PC-3 (cell line): Measurements from ENCODE around the gene MANBA. TPM values are rescaled to one million over a fixed set of nuclear protein-coding genes. Genes with fewer than 3 reads are reported as not detected.

Experiments used
- ATAC-seq: fragments of 200-7000 bp; cut with Tn5 transposase; 2 replicates; pipeline ENCODE4 v1.9.1; 2020; ENCODE audit warnings: mild to moderate bottlenecking, moderate library complexity
- BruUV-seq: library from RNA; stranded (reverse); fragments of 400-500 nt; replicated peaks from 2 replicates; lab custom pipeline; 2021; lab: Mats Ljungman, UMichigan
- CTCF ChIA-PET: fragments of 300-600 bp; sonication (Branson Sonifier 250); formaldehyde crosslinking; loops from one replicate; lab custom pipeline; 2022; ENCODE audit warnings: antibody characterized with exemption; lab: Charles Lee
- POLR2A ChIA-PET: fragments of 300-600 bp; sonication (Branson Sonifier 250); formaldehyde crosslinking; loops from one replicate; lab custom pipeline; 2022; ENCODE audit warnings: antibody characterized with exemption; ENCODE audit not compliant: unreplicated experiment; lab: Charles Lee
- DNase-seq: peaks from one replicate; pipeline ENCODE4 v3.0.0-alpha.2; 2015
- H2AFZ ChIP-seq: fragments of 300-600 bp; sonication (generic); 2 replicates; pipeline ENCODE4 v1.6.0; 2016; ENCODE audit warnings: antibody characterized with exemption, low read length
- H3F3A ChIP-seq: fragments of 300-600 bp; sonication (generic); one replicate; pipeline ENCODE4 v1.6.0; 2017; ENCODE audit warnings: antibody characterized with exemption, low read length, control low read depth, mild to moderate bottlenecking; ENCODE audit not compliant: unreplicated experiment
- H3K27ac ChIP-seq: fragments of 300-600 bp; sonication (generic); 2 replicates; pipeline ENCODE4 v1.5.1; 2016; ENCODE audit warnings: mild to moderate bottlenecking, low read length
- H3K27me3 ChIP-seq: fragments of 300-600 bp; sonication (generic); 2 replicates; pipeline ENCODE4 v1.6.1; 2016; ENCODE audit warnings: low read length, mixed read lengths
- H3K36me3 ChIP-seq: fragments of 300-600 bp; sonication (generic); 2 replicates; pipeline ENCODE4 v1.6.1; 2016; ENCODE audit warnings: low read depth, mixed run types, low read length, mixed read lengths
- H3K4me1 ChIP-seq: fragments of 300-600 bp; sonication (generic); 2 replicates; pipeline ENCODE4 v1.5.1; 2016; ENCODE audit warnings: low read length; ENCODE audit not compliant: insufficient read depth
- H3K4me2 ChIP-seq: fragments of 300-600 bp; sonication (generic); 2 replicates; pipeline ENCODE4 v1.6.0; 2016; ENCODE audit warnings: low read length
- H3K4me3 ChIP-seq: fragments of 300-600 bp; sonication (generic); 2 replicates; pipeline ENCODE4 v1.5.1; 2016; ENCODE audit warnings: mild to moderate bottlenecking, low read length, mixed read lengths
- H3K79me2 ChIP-seq: fragments of 300-600 bp; sonication (generic); 2 replicates; pipeline ENCODE4 v1.6.1; 2017; ENCODE audit warnings: low read length, mixed read lengths
- H3K9ac ChIP-seq: fragments of 300-600 bp; sonication (generic); 2 replicates; pipeline ENCODE4 v1.6.0; 2016; ENCODE audit warnings: mild to moderate bottlenecking, low read length
- H3K9me2 ChIP-seq: fragments of 300-600 bp; sonication (generic); replicated peaks from 2 replicates; pipeline ENCODE4 v1.6.1; 2016; ENCODE audit warnings: mixed run types, low read length, mixed read lengths
- H3K9me3 ChIP-seq: fragments of 300-600 bp; sonication (generic); 2 replicates; pipeline ENCODE4 v1.6.1; 2016; ENCODE audit warnings: low read length, mixed read lengths
- H4K20me1 ChIP-seq: fragments of 300-600 bp; sonication (generic); 2 replicates; pipeline ENCODE4 v1.6.1; 2016; ENCODE audit warnings: low read length, mixed read lengths
- EZH2 ChIP-seq: fragments of 300-600 bp; sonication (generic); IDR thresholded peaks from one replicate; pipeline ENCODE4 v1.6.1; 2017; ENCODE audit warnings: antibody characterized with exemption, mild to moderate bottlenecking, low read length; ENCODE audit not compliant: unreplicated experiment
- EZH2phosphoT487 ChIP-seq: fragments of 300-600 bp; sonication (generic); IDR thresholded peaks from 2 replicates; pipeline ENCODE4 v1.6.1; 2018; ENCODE audit warnings: mild to moderate bottlenecking, antibody characterized with exemption, low read length, borderline replicate concordance
- intact Hi-C: fragments of 100-400 bp; cut with micrococcal nuclease; formaldehyde crosslinking; loops from 2 replicates; pipeline ENCODE4 v1.9.0; 2023
- total RNA-seq: library from RNA; depleted of rRNA; stranded (reverse); fragments of >200 nt; gene quantifications from 2 replicates; pipeline ENCODE4 v1.2.3, GENCODE V29; 2014
- TF ChIP-seq, protein P1 (sequence below): fragments of 300-600 bp; sonication (generic); conservative IDR thresholded peaks from 2 replicates; pipeline ENCODE4 v1.5.1; 2017; ENCODE audit warnings: antibody characterized with exemption, low read depth, mild to moderate bottlenecking, low read length

MANBA gene
- total RNA-seq, 1 experiment from 2014 or later = 20.9 TPM

DNA sequence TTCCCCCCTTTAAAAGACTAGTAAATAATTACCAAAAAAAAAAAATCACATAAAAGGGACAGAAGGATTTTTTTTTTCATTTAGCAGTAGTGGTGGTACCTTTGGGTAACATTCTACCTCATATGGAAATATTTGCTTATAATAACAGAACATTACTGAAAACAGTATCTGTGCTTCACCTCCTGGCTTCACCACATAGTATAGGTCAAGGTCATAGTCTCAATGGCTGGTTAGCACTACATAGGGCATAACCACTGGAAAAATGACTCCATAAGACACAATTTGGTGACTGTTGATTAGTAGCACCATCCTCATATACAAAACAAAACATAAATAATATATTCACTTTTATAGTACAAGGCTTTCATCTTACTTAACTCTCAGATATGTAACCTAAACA, 34.7 kb downstream of the MANBA start:
- Histone ChIP-seq H3K4me2 (no peak overlapping the region), H2AFZ (no peak overlapping the region), H3K36me3 (peaks cover 6% of the 10 kb centered on the region), H3K27me3 (no peaks in the 10 kb centered on the region), H3K79me2 (no peaks in the 10 kb centered on the region), H3K9me2 (no peaks in the 10 kb centered on the region), H3K9me3 (no peaks in the 10 kb centered on the region), H3F3A (no peaks in the 10 kb centered on the region), H3K4me3 (no peak overlapping the region), H3K4me1 (no peaks in the 10 kb centered on the region), H4K20me1 (no peaks in the 10 kb centered on the region), H3K27ac (no peak overlapping the region), H3K9ac (no peak overlapping the region)
- TF ChIP-seq EZH2phosphoT487 = no peak
- POLR2A ChIA-PET = no interaction called here
- DNase-seq (no peak), ATAC-seq (no peak)
- CTCF ChIA-PET = no interaction called here
- BruUV-seq = no TSS peak
- intact Hi-C loops = no loop called here

DNA sequence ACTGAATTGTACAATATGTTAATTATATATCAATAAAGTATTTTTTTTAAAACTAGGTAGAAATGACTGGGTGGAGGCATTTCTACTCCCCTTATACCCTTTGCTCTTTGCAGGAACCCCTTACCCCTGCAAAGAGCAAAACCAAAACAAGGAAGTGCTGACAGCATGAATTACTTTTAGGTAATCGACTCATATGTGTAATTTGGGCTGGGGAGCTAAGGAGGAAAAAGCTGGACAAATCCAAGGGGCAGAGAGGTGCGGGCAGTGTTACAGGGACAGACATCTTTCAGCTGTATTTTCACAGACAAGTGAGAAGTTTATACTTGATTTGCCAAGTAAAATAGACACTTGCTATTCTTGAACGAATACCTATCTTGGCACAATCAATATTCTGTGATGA, 35.5 kb downstream of the MANBA start:
- intact Hi-C loops = no loop called here
- no peak overlapping the region for H3K9ac ChIP-seq
- H3K9me3 ChIP-seq = no peaks in the 10 kb centered on the region
- H3K4me1 ChIP-seq = no peaks in the 10 kb centered on the region
- H3K27ac ChIP-seq = no peak overlapping the region
- no peak overlapping the region for H2AFZ ChIP-seq
- H3K4me3 ChIP-seq = no peak overlapping the region
- H3K36me3 ChIP-seq = no peaks in the 10 kb centered on the region; the same call in 1 of the 2 replicates
- no peaks in the 10 kb centered on the region for H3K9me2 ChIP-seq
- no peaks in the 10 kb centered on the region for H3K79me2 ChIP-seq
- H3K27me3 ChIP-seq = no peaks in the 10 kb centered on the region
- CTCF ChIA-PET = no interaction called here
- TF ChIP-seq EZH2phosphoT487 = no peak
- TF ChIP-seq, protein P1, sequence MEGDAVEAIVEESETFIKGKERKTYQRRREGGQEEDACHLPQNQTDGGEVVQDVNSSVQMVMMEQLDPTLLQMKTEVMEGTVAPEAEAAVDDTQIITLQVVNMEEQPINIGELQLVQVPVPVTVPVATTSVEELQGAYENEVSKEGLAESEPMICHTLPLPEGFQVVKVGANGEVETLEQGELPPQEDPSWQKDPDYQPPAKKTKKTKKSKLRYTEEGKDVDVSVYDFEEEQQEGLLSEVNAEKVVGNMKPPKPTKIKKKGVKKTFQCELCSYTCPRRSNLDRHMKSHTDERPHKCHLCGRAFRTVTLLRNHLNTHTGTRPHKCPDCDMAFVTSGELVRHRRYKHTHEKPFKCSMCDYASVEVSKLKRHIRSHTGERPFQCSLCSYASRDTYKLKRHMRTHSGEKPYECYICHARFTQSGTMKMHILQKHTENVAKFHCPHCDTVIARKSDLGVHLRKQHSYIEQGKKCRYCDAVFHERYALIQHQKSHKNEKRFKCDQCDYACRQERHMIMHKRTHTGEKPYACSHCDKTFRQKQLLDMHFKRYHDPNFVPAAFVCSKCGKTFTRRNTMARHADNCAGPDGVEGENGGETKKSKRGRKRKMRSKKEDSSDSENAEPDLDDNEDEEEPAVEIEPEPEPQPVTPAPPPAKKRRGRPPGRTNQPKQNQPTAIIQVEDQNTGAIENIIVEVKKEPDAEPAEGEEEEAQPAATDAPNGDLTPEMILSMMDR = no peak
- no peak for TF ChIP-seq EZH2
- no peak overlapping the region for H3K4me2 ChIP-seq
- H3F3A ChIP-seq = no peaks in the 10 kb centered on the region
- no peaks in the 10 kb centered on the region for H4K20me1 ChIP-seq
- POLR2A ChIA-PET = no interaction called here
- DNase-seq (no peak), ATAC-seq (no peak)
- no TSS peak for BruUV-seq

DNA sequence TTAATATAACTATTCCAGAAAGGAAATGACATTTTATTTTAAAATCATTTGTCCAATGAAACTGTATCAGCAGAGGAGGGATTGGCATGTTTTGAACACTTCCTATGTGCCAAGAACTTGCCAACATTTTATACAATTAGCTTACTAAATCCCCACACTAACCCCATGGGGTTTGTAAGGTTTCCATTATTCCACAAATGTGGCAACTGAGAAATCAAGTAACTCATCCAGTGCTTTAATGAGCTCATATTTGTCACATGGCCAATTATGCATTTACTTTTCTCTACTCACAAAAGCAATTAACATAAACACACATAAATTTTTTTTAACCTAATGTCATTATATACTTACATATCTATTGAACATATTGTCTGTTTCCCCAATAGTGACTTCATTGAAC, 37.3 kb downstream of the MANBA start:
- BruUV-seq = no TSS peak
- no peak overlapping the region for H3K4me3 ChIP-seq
- TF ChIP-seq EZH2phosphoT487 (no peak), EZH2 (no peak)
- TF ChIP-seq, protein P1 = no peak
- no peaks in the 10 kb centered on the region for H4K20me1 ChIP-seq
- no peak overlapping the region for H3K27ac ChIP-seq
- no peak for DNase-seq
- no peaks in the 10 kb centered on the region for H3K4me1 ChIP-seq
- no peak overlapping the region for H3K4me2 ChIP-seq
- no peaks in the 10 kb centered on the region for H3F3A ChIP-seq
- POLR2A ChIA-PET = no interaction called here
- no peaks in the 10 kb centered on the region for H3K27me3 ChIP-seq
- H3K79me2 ChIP-seq = no peaks in the 10 kb centered on the region
- CTCF ChIA-PET = no interaction called here
- H3K9me2 ChIP-seq = no peaks in the 10 kb centered on the region
- intact Hi-C loops = no loop called here
- H3K9ac ChIP-seq = no peak overlapping the region
- H3K9me3 ChIP-seq = no peaks in the 10 kb centered on the region
- H2AFZ ChIP-seq = no peak overlapping the region
- ATAC-seq = no peak
- H3K36me3 ChIP-seq = peaks cover 8% of the 10 kb centered on the region
